ENCODE measurements around the gene USP49.

- TF ChIP-seq, protein P1, sequence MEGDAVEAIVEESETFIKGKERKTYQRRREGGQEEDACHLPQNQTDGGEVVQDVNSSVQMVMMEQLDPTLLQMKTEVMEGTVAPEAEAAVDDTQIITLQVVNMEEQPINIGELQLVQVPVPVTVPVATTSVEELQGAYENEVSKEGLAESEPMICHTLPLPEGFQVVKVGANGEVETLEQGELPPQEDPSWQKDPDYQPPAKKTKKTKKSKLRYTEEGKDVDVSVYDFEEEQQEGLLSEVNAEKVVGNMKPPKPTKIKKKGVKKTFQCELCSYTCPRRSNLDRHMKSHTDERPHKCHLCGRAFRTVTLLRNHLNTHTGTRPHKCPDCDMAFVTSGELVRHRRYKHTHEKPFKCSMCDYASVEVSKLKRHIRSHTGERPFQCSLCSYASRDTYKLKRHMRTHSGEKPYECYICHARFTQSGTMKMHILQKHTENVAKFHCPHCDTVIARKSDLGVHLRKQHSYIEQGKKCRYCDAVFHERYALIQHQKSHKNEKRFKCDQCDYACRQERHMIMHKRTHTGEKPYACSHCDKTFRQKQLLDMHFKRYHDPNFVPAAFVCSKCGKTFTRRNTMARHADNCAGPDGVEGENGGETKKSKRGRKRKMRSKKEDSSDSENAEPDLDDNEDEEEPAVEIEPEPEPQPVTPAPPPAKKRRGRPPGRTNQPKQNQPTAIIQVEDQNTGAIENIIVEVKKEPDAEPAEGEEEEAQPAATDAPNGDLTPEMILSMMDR (conservative IDR thresholded peaks at IDR 0.05; ENCODE audit: low read depth, low read length) = no peak
- TF ChIP-seq EZH2 (IDR thresholded peaks at IDR 0.05; ENCODE audit: borderline replicate concordance, low read depth, low read length, poor library complexity, severe bottlenecking) = no peak
Observed at GRCh38 chr6:41784581-41785171, 110.5 kb downstream of the USP49 start.

Measured in A673 (cell line).